ENCODE results near the gene MYO5A. TPM values are rescaled to one million over a fixed set of nuclear protein-coding genes. Genes with fewer than 3 reads are reported as not detected.
"Not testable (repeated sequence)": the region's sequence is repeated elsewhere in the genome, so short reads cannot be mapped to it uniquely, and the experiment has no call there.

Gene MYO5A
- polyA plus RNA-seq, 1 of the 3 experiments (the other 2 are of a cell fraction): 11.0 TPM

DNA sequence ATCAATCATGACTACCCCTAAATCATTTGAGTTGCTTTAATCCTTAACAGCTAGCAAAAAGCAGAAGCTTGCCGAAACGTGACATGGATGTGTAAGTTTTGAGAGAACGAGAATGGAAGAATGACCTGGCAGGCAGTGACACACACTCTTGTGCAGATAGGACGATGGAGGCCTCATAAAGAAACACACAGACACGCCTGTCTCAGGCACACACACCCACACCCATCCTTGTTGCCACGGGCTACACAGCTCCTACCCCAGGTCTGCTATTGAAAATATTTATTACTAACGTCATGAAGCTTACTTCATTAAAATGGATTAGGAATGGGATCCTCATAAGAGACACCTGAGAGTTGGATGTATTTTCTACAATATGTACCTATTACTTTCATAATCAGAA lies 241.6 kb downstream of the MYO5A start:
- Histone ChIP-seq H3K4me1 (ENCODE audit: control insufficient read depth in 1 of 2, insufficient read depth in 2 of 2, low read depth in 1 of 2, low read length in 1 of 2) (no peaks in the 10 kb centered on the region; a peak in 1 of 4 replicates), H3K4me2 (no peak overlapping the region), H4K20me1 (ENCODE audit: insufficient read depth) (no peaks in the 10 kb centered on the region), H3K36me3 (replicated peaks in 1 of 2; ENCODE audit: control insufficient read depth in 1 of 2, insufficient read depth in 2 of 2, low read length in 1 of 2) (no peaks in the 10 kb centered on the region), H3K9ac (no peak overlapping the region), H2AFZ (ENCODE audit: low read depth) (no peak overlapping the region), H3K79me2 (ENCODE audit: insufficient read depth) (no peaks in the 10 kb centered on the region), H3K9me3 (no peaks in the 10 kb centered on the region), H3F3A (replicated peaks; ENCODE audit: insufficient read depth) (no peaks in the 10 kb centered on the region), H3K4me3 (ENCODE audit: low read depth in 2 of 2, low read length in 1 of 2) (no peak overlapping the region), H3K9me2 (no peaks in the 10 kb centered on the region), H3K27me3 (ENCODE audit: insufficient read depth) (no peaks in the 10 kb centered on the region), H3K27ac (ENCODE audit: low read depth in 2 of 2, low read length in 1 of 2) (no peak overlapping the region)
- no peak for DNase-seq
- CTCF ChIA-PET: no interaction called here
- TF ChIP-seq NRF1 (IDR thresholded peaks at IDR 0.05; ENCODE audit: low read depth, low read length) (no peak), GATA2 (CRISPR knock-in tag; IDR thresholded peaks at IDR 0.05) (no peak), TCF12 (IDR thresholded peaks at IDR 0.05) (no peak), RFX5 (IDR thresholded peaks at IDR 0.05; ENCODE audit: low read length) (no peak), TEAD4 (IDR thresholded peaks at IDR 0.05; ENCODE audit: borderline replicate concordance, insufficient read depth) (no peak), MXI1 (IDR thresholded peaks at IDR 0.05; ENCODE audit: low read depth, low read length) (no peak), FOXJ3 (CRISPR knock-in tag; IDR thresholded peaks at IDR 0.05) (no peak)
- TF ChIP-seq, protein P1, sequence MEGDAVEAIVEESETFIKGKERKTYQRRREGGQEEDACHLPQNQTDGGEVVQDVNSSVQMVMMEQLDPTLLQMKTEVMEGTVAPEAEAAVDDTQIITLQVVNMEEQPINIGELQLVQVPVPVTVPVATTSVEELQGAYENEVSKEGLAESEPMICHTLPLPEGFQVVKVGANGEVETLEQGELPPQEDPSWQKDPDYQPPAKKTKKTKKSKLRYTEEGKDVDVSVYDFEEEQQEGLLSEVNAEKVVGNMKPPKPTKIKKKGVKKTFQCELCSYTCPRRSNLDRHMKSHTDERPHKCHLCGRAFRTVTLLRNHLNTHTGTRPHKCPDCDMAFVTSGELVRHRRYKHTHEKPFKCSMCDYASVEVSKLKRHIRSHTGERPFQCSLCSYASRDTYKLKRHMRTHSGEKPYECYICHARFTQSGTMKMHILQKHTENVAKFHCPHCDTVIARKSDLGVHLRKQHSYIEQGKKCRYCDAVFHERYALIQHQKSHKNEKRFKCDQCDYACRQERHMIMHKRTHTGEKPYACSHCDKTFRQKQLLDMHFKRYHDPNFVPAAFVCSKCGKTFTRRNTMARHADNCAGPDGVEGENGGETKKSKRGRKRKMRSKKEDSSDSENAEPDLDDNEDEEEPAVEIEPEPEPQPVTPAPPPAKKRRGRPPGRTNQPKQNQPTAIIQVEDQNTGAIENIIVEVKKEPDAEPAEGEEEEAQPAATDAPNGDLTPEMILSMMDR (IDR thresholded peaks at IDR 0.05): no peak
- TF ChIP-seq, protein P2, sequence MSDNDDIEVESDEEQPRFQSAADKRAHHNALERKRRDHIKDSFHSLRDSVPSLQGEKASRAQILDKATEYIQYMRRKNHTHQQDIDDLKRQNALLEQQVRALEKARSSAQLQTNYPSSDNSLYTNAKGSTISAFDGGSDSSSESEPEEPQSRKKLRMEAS (IDR thresholded peaks at IDR 0.05; ENCODE audit: low read depth): no peak
- POLR2A ChIA-PET: no interaction called here
- WGBS (ENCODE audit: low lambda C conversion rate): 65% methylated on average over 7 of the region's 7 CpGs

DNA sequence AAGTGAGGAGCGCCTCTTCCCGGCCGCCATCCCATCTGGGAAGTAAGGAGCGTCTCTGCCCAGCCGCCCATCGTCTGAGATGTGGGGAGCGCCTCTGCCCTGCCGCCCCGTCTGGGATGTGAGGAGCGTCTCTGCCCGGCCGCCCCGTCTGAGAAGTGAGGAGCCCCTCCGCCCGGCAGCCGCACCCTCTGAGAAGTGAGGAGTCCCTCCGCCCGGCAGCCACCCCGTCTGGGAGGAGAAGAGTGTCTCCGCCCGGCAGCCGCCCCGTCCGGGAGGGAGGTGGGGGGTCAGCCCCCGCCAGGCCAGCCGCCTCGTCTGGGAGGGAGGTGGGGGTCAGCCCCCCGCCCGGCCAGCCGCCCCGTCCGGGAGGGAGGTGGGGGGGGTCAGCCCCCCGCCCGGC lies 242.7 kb downstream of the MYO5A start:
- H3F3A ChIP-seq (replicated peaks; ENCODE audit: insufficient read depth); H3K9me3 ChIP-seq; H3K4me1 ChIP-seq (ENCODE audit: control insufficient read depth in 1 of 2, insufficient read depth in 2 of 2, low read depth in 1 of 2, low read length in 1 of 2); H3K79me2 ChIP-seq (ENCODE audit: insufficient read depth); H3K4me2 ChIP-seq; H4K20me1 ChIP-seq (ENCODE audit: insufficient read depth); H3K4me3 ChIP-seq (ENCODE audit: low read depth in 2 of 2, low read length in 1 of 2); H3K27ac ChIP-seq (ENCODE audit: low read depth in 2 of 2, low read length in 1 of 2); CTCF ChIA-PET; H3K36me3 ChIP-seq (replicated peaks in 1 of 2; ENCODE audit: control insufficient read depth in 1 of 2, insufficient read depth in 2 of 2, low read length in 1 of 2); DNase-seq; POLR2A ChIA-PET; H3K27me3 ChIP-seq (ENCODE audit: insufficient read depth); H3K9ac ChIP-seq; H2AFZ ChIP-seq (ENCODE audit: low read depth); H3K9me2 ChIP-seq: not testable (repeated sequence)
- WGBS (ENCODE audit: low lambda C conversion rate): 95% methylated on average over 17 of the region's 34 CpGs

DNA sequence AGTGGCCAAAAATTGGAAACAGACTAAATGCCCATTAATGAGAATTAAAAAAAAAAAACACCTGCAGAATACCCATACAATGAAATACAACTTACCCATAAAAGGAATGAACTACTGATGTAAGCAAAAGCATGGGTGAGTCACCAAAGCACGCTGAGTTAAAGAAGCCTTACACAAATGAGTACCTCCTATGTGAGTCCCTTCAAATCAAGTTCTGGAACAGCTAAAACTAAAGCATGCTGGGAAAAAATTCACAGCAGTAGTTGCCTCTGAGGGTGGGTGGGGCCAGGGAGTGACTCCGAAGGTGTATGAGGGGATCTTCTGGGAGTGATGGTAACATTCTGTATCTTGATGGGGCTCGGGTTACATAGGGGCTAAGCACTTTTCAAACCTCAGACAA lies 244.5 kb downstream of the MYO5A start:
- H3K27me3 ChIP-seq (ENCODE audit: insufficient read depth): no peaks in the 10 kb centered on the region
- H3K79me2 ChIP-seq (ENCODE audit: insufficient read depth): no peaks in the 10 kb centered on the region
- H3K4me1 ChIP-seq (ENCODE audit: control insufficient read depth in 1 of 2, insufficient read depth in 2 of 2, low read depth in 1 of 2, low read length in 1 of 2): peaks cover 0 to 15% of the 10 kb centered on the region in 2 experiments; a peak in 1 of 4 replicates
- ChIA-PET POLR2A (no interaction called here), CTCF (no interaction called here)
- no peak for DNase-seq
- no peaks in the 10 kb centered on the region for H3K9me2 ChIP-seq
- 59% methylated on average over 3 of the region's 3 CpGs for WGBS (ENCODE audit: low lambda C conversion rate)
- H3K9me3 ChIP-seq: no peaks in the 10 kb centered on the region
- no peaks in the 10 kb centered on the region for H3F3A ChIP-seq (replicated peaks; ENCODE audit: insufficient read depth)
- H2AFZ ChIP-seq (ENCODE audit: low read depth): no peak overlapping the region
- no peak overlapping the region for H3K4me3 ChIP-seq (ENCODE audit: low read depth in 2 of 2, low read length in 1 of 2)
- no peaks in the 10 kb centered on the region for H4K20me1 ChIP-seq (ENCODE audit: insufficient read depth)
- H3K9ac ChIP-seq: no peak overlapping the region
- TF ChIP-seq, protein P3, sequence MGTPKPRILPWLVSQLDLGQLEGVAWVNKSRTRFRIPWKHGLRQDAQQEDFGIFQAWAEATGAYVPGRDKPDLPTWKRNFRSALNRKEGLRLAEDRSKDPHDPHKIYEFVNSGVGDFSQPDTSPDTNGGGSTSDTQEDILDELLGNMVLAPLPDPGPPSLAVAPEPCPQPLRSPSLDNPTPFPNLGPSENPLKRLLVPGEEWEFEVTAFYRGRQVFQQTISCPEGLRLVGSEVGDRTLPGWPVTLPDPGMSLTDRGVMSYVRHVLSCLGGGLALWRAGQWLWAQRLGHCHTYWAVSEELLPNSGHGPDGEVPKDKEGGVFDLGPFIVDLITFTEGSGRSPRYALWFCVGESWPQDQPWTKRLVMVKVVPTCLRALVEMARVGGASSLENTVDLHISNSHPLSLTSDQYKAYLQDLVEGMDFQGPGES (IDR thresholded peaks at IDR 0.05; ENCODE audit: low read depth, low read length): no peak
- TF ChIP-seq SMC3 (IDR thresholded peaks at IDR 0.05; ENCODE audit: low read depth, low read length) (no peak), TAF1 (IDR thresholded peaks at IDR 0.05; ENCODE audit: borderline replicate concordance, low read depth, low read length) (no peak), FOSL2 (IDR thresholded peaks at IDR 0.05; ENCODE audit: borderline replicate concordance, low read depth) (no peak)
- TF ChIP-seq, protein P4, sequence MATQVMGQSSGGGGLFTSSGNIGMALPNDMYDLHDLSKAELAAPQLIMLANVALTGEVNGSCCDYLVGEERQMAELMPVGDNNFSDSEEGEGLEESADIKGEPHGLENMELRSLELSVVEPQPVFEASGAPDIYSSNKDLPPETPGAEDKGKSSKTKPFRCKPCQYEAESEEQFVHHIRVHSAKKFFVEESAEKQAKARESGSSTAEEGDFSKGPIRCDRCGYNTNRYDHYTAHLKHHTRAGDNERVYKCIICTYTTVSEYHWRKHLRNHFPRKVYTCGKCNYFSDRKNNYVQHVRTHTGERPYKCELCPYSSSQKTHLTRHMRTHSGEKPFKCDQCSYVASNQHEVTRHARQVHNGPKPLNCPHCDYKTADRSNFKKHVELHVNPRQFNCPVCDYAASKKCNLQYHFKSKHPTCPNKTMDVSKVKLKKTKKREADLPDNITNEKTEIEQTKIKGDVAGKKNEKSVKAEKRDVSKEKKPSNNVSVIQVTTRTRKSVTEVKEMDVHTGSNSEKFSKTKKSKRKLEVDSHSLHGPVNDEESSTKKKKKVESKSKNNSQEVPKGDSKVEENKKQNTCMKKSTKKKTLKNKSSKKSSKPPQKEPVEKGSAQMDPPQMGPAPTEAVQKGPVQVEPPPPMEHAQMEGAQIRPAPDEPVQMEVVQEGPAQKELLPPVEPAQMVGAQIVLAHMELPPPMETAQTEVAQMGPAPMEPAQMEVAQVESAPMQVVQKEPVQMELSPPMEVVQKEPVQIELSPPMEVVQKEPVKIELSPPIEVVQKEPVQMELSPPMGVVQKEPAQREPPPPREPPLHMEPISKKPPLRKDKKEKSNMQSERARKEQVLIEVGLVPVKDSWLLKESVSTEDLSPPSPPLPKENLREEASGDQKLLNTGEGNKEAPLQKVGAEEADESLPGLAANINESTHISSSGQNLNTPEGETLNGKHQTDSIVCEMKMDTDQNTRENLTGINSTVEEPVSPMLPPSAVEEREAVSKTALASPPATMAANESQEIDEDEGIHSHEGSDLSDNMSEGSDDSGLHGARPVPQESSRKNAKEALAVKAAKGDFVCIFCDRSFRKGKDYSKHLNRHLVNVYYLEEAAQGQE (IDR thresholded peaks at IDR 0.05; ENCODE audit: low read depth, low read length): no peak
- no peak overlapping the region for H3K27ac ChIP-seq (ENCODE audit: low read depth in 2 of 2, low read length in 1 of 2)
- H3K4me2 ChIP-seq: no peak overlapping the region
- H3K36me3 ChIP-seq (replicated peaks in 1 of 2; ENCODE audit: control insufficient read depth in 1 of 2, insufficient read depth in 2 of 2, low read length in 1 of 2): no peaks in the 10 kb centered on the region

Data from SK-N-SH (cell line).